Measurements from ENCODE around the gene BDH1. TPM values are rescaled to one million over a fixed set of nuclear protein-coding genes. Genes with fewer than 3 reads are reported as not detected.

The BDH1 gene
- total and polyA plus RNA-seq, 7 donors: 2.3 to 138 (median 16.8) TPM

- intact Hi-C loops (cut with DNase I): no loop called here
- Histone ChIP-seq H3K27me3 (peaks cover 0 to 32% (median 0%) of the 10 kb centered on the region in 3 donors), H3K36me3 (no peaks in the 10 kb centered on the region), H3K4me1 (no peaks in the 10 kb centered on the region), H3K4me3 (no peak overlapping the region), H3K9me3 (no peaks in the 10 kb centered on the region), H3K27ac (no peak overlapping the region)
- no peak for TF ChIP-seq EP300 (IDR thresholded peaks at IDR 0.05)
- TF ChIP-seq POLR2AphosphoS5 (IDR thresholded peaks at IDR 0.05): no peak
- TF ChIP-seq POLR2A (IDR thresholded peaks at IDR 0.05): no peak
- TF ChIP-seq CTCF (IDR thresholded peaks at IDR 0.05): no peak
- 71 to 88% methylated on average over 5 of the region's 5 CpGs for WGBS, 2 donors
- no peak for DNase-seq
Observed at GRCh38 chr3:197561926-197562325, 6.2 kb upstream of the BDH1 start.

- Histone ChIP-seq H3K27ac (no peak overlapping the region), H3K36me3 (no peaks in the 10 kb centered on the region), H3K4me1 (peaks cover 0 to 13% (median 9%) of the 10 kb centered on the region in 4 donors), H3K27me3 (peaks cover 0 to 44% (median 0%) of the 10 kb centered on the region in 3 donors), H3K4me3 (no peak overlapping the region), H3K9me3 (no peaks in the 10 kb centered on the region)
- no peak for DNase-seq
- 14 to 60% methylated on average over 3 of the region's 3 CpGs for WGBS, 2 donors
- intact Hi-C loops (cut with DNase I): no loop called here
- no peak for TF ChIP-seq POLR2A (IDR thresholded peaks at IDR 0.05)
- no peak for TF ChIP-seq CTCF (IDR thresholded peaks at IDR 0.05)
- no peak for TF ChIP-seq EP300 (IDR thresholded peaks at IDR 0.05)
- no peak for TF ChIP-seq POLR2AphosphoS5 (IDR thresholded peaks at IDR 0.05)
Observed at GRCh38 chr3:197559651-197560050, 3.9 kb upstream of the BDH1 start.

GRCh38 chr3:197554562-197555280 lies 1.0 kb downstream of the BDH1 start:
- Histone ChIP-seq H3K9me3 (no peaks in the 10 kb centered on the region), H3K27ac (peak overlapping the region; percentile 84 to 97 (median 94)), H3K4me3 (peak overlapping the region; percentile 65 to 84 (median 70)), H3K36me3 (no peaks in the 10 kb centered on the region), H3K4me1 (peaks cover 0 to 21% (median 19%) of the 10 kb centered on the region in 4 donors), H3K27me3 (peaks cover 0 to 38% (median 0%) of the 10 kb centered on the region in 3 donors)
- WGBS, 2 donors: 1% methylated on average over 60 of the region's 60 CpGs
- DNase-seq: peak; percentile 98
- TF ChIP-seq POLR2A (IDR thresholded peaks at IDR 0.05): peak; percentile 59 to 71
- peak; percentile 59 to 89 (median 80) for TF ChIP-seq POLR2AphosphoS5 (IDR thresholded peaks at IDR 0.05)
- TF ChIP-seq EP300 (IDR thresholded peaks at IDR 0.05): peak in 3 of 4 donors; percentile 53 to 64 (median 54)
- TF ChIP-seq CTCF (IDR thresholded peaks at IDR 0.05): peak; percentile 10 to 51 (median 38)
- intact Hi-C loops (cut with DNase I): no loop called here

- DNase-seq: no peak
Observed at GRCh38 chr3:197554196-197554561, 1.6 kb downstream of the BDH1 start.

More at GRCh38 chr3:197554196-197554561, 1.6 kb downstream of the BDH1 start:
- H3K36me3 ChIP-seq: no peaks in the 10 kb centered on the region
- H3K4me1 ChIP-seq: peaks cover 0 to 21% (median 19%) of the 10 kb centered on the region in 4 donors
- intact Hi-C loops (cut with DNase I): no loop called here
- 27 to 29% methylated on average over 10 of the region's 10 CpGs for WGBS, 2 donors
- peak overlapping the region; percentile 65 to 84 (median 70) for H3K4me3 ChIP-seq
- no peaks in the 10 kb centered on the region for H3K9me3 ChIP-seq
- H3K27me3 ChIP-seq: peaks cover 0 to 32% (median 0%) of the 10 kb centered on the region in 3 donors
- TF ChIP-seq POLR2A (IDR thresholded peaks at IDR 0.05) (no peak), EP300 (IDR thresholded peaks at IDR 0.05) (no peak), CTCF (IDR thresholded peaks at IDR 0.05) (no peak), POLR2AphosphoS5 (IDR thresholded peaks at IDR 0.05) (no peak)
- H3K27ac ChIP-seq: peak overlapping the region; percentile 84 to 97 (median 94)
